Hematopoietic multipotent progenitor cell treated with erythropoietin and hydrocortisone succinate and interleukin-3 and kit ligand, for 4 days (in vitro differentiated cells): Measurements from ENCODE around the gene CBFA2T2.
"Not testable (repeated sequence)": the region's sequence is repeated elsewhere in the genome, so short reads cannot be mapped to it uniquely, and the experiment has no call there.

ENCODE experiments used
- DNase-seq: peaks from one replicate; pipeline ENCODE4 v3.0.0-alpha.2; 2015

CBFA2T2 gene

DNA sequence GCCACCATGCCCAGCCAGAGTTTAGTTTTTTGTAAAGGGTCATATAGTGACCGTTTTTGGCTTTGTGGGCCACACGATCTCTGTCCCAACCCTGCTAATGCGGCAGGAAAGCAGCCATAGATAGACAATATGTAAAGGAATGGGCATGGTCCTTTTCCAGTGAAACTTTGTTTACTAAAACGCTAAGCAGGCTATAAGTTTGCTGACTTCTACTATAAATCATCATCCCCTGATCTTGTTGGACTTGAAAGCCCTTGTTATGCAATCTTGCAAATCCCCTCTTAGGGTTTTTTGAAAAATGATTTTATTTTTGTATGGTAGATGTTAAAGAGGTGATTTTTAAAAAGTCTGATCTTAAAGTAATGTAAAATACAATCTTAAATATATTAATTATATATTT is 63.6 kb downstream of the CBFA2T2 start:
- no peak for DNase-seq

DNA sequence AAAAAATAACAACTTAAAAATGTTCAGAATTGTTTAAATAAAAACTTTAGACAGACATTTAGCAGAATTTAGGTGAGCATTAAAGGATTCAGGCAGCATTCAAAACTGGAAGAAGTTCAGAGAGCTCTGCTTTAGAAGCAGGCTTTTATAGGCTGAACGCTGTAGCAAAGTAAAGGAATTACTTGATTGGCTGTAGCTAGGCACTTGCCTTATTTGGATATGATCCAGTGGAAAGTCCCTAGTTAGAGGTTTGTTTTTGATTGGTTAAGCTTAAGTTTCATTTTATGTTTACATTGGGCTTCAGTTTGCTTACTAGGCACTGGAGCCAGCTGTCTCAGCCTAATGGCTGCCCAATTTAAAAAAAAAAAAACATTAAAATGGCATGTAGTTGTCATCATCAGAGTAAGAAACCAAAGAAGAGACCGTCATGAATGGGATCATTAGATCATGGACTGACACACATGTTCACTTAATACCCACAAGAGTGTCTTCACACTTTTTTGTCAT is 65.1 kb downstream of the CBFA2T2 start:
- DNase-seq: peak; percentile 85

DNA sequence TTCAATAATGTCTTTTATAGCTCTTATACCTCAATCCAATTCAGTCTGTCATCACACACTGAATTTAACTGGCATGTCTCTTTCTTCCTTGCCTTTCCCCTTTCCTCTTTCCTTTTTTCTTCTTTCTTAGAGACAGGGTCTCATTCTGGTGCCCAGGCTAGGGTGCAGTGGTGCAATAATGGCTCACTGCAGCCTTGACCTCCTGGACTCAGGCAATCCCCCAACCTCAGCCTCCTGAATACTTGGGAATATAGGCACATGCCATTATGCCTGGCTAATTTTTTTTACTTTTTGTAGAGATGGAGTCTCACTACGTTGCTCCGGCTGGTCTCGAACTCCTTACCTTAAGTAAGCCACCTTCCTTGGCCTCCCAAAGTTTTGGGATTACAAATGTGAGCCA is 65.9 kb downstream of the CBFA2T2 start:
- no peak for DNase-seq

DNA sequence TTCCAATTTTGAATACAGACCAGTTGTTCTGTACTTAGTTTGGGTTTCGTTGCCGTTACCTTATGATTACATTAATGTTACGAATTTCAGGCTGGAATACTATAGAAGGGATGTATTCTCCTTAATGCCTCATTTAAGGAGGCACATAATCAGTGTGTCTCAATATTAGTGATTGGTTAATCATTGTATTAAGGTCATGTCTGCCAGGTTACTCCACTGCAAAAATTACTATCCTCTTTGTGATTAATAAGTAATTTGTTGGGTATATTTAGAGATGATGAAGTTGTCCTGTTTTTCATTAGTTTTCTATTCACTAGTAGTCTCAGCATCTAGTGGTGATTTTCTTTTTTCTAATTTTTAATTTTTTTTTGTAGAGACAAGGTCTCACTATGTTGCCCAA is 66.3 kb downstream of the CBFA2T2 start:
- DNase-seq: no peak

DNA sequence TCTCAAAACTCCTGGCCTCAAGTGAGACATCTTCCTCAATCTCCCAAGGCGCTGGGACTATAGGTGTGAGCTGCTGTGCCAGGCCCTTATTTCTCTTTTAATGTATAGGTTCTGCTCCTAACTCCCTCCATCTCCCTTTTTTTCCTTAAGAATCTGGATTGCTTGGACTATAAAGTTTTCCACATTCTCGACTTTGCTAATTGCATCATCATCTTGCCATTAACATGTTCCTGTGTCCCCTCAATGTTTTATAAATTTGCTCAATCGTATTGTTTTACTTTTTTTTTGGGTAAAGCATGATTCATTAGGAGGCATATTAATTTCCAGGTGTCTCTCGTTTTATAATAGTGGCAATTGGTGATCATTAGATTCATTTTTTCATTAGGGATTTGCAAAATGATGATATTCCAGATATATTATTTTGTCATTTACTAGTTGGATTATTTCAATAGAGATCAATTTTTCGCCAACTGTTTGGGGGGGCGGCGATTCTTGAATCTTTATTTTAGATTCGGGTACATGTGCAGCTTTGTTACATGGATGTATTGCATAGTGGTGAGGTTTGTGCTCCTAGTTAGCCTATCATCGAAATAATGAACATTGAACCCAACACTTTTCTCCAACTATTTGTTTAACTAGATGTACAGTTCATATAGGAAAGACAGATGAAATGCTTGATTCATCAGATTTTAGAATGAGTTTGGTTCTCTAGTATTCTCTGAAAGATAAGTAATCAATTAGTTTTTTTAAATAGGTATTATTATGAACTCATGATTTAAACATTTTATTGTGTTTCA is 68.7 kb downstream of the CBFA2T2 start:
- DNase-seq: no peak

DNA sequence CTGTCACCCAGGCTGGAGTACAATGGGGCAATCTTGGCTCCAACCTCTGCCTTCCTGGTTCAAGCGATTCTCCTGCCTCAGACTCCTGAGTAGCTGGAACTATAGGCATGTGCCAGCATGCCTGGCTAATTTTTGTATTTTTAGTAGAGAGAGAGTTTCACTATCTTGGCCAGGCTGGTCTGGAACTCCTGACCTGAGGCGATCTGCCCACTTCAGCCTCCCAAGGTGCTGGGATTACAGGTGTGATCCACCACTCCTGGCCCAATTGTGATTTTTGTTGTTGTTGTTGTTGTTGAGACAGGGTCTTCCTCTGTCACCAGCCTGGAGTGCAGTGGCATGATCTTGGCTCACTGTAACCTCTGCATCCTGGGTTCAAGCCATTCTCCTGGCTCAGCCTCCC is 69.3 kb downstream of the CBFA2T2 start:
- DNase-seq: no peak

DNA sequence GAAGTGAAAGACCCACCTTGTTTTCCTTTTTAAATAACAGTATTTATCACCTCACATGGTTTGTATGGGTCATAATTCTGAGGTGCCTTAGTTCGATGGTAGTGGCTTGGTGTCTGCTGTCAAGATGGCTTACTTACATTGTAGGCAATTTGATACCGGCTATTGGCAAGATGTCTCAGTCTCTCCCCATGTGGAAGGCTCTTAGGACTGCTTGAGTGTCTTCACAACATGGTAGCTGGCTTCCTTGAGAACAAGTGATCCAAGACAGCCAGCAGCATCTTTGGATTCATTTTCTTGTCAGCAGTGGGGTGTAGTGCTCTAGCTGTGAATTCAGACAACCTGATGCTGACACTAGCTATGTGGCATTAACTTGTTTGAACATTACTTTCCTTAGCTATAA is 70.1 kb downstream of the CBFA2T2 start:
- DNase-seq: no peak

DNA sequence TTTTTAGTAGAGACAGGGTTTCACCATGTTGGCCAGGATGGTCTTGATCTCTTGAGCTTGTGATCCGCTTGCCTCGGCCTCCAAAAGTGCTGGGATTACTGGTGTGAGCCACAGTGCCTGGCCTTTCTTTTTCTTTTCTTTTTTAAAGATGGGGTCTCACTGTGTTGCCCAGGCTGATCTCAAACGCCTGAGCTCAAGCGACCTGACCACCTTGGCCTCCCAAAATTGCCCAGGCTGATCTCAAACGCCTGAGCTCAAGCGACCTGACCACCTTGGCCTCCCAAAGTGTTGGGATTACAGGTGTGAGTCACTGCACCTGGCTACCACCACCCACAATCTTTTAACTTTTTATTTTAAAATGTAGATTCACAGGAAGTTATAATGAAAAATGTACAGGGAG is 71.2 kb downstream of the CBFA2T2 start:
- not testable (repeated sequence) for DNase-seq

DNA sequence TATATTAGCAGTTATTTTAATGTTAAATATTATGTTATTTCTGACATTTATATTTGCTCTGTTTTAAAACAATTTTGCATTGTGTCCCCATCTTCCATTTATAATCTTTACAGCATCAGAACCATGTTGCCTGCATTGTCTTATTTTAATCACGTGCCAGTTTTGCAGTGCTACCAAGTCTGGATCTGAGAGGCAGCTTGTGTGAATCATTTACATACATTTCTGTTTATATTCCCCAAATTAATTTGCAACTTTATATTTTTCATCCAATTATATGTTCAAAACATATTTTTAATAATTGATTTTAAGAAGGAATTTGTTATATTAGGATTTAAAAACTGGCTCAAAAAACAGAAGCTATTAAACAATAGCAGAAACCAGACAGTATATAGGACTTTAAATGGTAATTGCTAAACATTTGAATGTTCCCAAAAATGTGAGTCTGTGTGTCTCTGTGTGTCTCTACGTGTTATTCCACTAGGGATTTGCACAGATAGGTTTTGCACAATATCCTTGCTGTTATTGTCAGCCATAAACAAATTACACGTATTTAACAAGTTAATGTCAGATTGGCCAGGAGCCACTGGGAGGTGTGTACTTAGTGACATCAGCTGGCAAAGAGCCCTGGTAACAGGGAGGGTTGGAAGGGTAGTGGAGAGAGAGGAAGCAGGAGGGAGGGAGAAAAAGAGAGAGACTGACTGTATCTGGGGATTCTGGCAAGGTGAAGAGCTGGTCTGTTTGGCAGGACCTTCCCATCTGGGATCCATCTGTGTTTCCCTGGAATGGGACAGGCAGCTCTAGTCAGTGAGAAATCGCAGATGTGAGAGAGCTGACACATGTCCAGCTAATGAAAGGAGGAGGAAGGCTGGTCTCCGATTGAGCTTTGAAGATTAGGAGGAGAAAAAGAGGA is 72.1 kb downstream of the CBFA2T2 start:
- peak; percentile 71 for DNase-seq

DNA sequence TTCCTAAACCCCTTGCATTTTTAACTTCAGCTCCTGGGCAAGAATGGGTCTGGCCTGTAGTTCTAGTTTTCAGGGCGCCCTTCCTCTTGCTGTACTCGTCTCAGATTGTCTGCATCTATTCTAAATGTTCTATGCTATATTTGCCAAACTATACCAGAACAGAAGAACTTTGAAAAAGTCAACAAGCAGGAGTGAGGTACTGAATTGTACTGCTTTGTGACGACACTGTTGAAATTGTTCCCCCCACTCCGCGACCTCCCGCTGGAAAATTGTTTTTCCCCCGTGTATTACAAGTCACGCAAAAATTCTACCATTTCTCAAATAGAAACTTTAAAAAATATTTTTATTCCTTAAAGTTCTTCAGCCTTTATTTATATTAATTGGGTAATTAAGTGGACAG is 73.9 kb downstream of the CBFA2T2 start:
- no peak for DNase-seq

DNA sequence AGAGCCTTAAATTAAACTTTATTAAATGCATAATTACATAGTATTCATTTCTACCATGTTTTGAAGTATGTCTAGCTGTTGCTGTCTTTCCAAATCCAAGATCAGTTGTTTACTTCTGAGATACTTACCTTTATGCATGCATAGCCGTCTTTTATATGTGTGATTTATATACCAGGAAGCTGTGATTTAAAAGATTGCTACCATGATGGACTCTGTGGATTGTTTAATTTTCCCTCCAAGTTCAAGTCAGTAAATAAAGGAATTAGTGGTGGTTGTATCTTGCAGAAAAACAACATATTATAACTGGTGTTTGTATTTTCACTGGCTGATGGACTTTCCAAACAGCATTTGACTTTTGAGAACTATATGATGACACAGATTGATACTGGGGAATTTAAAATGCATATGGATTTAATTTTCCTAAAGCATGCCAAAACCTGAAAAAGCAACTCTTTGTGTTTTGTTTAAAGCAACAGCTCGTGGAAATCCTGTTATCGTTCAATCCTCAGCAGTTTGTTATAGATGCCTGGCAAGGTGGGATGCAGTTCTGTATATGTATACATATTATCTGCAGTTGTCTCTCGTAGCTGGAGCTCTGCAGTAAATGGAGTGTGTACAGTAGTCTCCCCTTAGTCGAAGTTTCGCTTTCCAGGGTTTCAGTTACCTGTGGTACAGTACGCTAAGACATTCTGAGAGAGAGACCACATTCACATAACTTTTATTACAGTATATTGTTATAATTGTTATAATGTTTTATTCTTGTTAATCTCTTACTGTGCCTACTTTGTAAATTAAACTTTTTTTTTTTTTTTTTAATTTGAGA is 77.1 kb downstream of the CBFA2T2 start:
- DNase-seq: no peak

DNA sequence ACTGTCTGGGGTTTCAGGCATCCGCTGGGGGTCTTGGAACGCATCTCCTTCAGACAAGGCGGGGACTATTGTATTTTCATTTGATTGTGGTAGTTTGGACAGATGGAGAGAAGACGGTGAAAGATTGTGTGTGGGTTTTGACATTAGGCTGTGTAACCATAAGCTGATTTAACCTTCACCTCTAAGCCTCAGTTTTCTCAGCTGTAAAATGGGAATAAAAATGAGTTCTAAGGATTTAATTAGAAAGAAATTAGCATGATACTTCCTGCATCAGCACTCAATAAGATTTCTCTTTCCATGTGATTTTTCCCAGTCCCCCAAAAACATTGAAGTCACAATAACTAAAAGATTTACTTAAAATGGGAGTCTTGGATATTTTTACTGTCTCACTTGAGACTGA is 78.1 kb downstream of the CBFA2T2 start:
- no peak for DNase-seq

DNA sequence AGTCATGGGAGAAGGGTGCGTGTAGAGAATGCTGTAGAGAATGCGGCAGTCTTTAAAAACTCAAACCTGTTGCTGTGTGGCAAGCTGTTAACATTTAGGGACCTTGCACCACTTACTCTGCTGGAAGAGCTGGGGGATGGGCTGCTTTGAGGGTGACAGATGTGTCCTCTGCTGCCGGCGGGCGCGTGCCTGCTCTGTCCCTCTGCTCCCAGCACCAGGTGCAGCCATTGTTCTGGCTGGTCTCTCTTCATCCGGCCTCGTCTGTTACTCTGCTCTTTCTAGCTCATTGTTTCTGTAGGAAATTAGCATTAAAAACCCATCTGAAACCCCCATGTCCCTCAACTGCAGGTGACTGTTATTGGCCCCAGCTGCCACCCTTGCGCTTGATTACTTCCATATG is 78.5 kb downstream of the CBFA2T2 start:
- no peak for DNase-seq

DNA sequence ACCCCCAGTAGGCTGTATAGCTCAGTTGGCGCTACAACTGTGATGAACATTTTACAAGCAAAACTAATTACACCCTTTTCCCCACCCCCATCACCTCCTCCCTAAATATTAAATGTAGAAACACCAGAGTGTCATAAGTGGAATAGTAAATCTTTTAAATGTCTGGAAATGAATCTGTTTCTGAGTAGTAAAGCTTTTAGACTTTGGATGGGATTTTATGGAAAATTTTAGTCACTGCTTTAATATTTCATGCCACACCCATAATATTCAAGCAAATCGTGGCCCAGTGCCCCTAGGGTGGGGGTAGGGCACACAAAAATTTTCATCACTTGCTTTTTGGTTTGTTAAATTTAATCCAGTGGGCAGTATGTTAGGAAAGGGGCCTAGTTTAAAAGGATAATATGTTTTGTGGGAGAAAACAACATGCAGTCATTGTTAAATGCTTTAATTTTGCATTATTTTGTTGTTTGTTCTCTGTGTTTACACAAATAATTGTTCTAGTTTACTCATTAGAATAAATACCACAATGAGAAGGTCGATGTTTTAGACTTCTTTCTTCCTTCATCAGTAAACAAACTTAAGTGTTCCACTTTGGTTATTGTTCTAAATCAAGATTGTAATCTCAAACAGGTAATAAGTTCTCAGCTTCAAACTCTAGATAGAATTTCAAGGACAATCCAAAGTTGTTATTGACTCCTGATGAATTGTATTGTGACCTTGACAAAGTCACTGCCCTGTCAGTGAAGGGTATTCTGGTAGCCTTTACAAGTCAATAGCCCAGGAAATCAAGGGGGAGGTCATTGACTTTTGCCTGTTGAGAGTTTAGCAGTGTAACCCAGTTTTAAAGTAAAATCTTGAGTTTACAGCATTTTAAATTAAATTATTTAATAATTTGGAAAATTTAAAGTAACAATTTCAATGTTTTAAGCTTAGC is 79.2 kb downstream of the CBFA2T2 start:
- DNase-seq: no peak

DNA sequence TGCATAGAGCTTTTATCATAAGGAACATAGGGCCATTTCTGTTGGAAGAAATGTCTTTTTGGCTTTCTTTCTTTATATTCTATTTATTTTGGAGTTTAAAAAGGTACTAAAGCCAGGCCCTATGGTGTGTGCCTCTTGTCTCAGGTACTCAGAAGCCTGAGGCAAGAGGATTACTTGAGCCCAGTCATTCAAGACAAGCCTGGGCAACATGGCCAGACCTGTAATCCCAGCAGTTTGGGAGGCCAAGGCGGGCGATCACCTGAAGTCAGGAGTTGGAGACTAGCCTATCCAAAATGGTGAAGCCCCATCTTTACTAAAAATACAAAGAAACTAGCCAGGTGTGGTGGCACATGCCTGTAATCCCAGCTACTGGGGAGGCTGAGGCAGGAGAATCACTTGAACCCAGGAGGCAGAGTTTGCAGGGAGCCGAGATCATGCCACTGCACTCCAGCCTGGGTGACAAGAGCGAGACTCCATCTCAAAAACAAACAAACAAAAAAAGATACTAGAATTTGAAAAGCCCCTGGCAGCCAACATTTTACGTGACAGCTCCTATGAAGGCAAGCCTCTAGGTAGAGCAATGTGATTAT is 80.0 kb downstream of the CBFA2T2 start:
- no peak for DNase-seq

DNA sequence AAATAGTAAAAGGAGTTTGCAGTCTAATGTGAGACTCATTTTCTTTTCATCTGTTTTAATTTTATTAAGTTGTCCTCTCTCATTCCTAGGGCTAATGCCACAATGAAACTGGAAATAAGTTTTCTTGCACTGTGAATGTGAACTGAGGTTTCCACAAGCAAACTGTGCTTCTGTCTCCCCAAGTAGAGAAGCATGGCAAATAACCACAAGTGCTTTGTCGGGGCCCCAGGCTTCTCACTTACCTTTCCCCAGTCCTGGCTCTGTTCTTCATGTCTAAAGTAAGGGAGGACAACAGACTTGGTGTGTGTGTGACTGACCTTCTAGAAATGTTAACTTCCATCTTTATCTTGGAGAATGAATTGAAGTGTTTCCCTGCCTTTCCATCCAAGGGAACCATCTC is 80.8 kb downstream of the CBFA2T2 start:
- DNase-seq: no peak

DNA sequence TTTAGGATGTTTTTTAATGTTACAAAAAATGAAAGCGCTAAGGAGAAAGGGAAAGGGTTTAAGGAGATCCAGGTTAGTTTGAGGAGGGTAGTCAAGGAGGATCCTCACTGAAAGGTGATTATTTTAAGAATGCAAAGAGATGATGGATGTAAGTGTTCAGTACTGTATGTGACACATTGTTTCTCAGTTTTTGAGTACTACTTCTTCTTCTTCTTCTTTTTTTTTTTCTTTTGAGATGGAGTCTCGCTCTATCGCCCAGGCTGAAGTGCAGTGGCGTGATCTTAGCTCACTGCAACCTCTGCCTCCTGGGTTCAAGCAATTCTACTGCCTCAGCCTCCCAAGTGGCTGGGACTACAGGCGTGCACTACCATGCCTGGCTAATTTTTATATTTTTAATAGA is 83.4 kb downstream of the CBFA2T2 start:
- not testable (repeated sequence) for DNase-seq

DNA sequence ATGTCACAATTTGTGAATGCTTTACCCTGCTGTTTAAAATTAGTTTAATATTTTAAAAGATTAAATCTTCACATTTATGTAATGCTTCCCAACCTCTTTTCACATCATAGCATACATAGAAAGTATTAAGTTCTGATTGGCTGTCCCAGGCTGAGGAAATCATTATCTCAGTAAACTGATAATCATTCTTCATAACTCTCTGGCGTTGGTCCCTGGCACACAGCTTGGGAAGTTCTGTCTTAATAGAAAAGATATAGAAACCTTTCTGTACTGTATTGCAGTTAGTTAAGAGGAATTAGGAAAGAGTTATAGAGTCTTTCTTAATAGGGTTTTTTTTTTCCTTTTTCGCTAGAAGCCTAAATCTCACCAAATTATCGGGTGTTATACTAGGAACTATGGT is 85.4 kb downstream of the CBFA2T2 start:
- no peak for DNase-seq

DNA sequence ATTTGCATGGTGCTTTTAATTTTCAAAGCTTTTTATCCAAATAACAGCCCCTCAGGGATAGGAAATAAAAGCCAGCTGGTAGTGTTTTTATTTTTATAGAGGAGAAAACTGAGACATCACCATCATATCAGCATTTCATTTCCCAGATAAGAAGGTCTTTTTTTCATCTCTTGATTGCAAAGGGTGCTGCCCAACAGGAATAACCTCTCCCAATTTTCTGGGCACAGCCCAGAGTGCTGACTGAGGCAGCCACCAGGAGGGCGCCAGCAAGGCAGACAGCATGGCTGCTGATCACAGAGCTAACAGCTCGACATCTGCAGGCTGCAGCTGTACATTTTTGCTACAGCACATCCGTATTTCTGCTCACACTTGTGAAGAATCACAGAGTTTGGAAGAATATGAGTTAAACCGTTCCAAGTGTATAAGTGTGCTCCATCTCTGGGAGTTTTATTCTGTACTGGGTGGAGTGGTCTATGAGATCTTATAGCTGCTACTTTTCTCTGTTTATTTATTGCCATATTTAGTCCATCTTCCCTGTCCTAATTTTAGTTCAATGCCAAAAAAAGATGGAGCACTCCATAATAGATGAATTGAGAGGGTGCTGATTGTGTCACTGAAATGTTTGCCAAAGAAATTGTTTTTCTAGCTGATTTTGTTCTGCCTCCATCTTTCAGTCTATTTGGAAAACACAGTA is 86.7 kb downstream of the CBFA2T2 start:
- DNase-seq: no peak

DNA sequence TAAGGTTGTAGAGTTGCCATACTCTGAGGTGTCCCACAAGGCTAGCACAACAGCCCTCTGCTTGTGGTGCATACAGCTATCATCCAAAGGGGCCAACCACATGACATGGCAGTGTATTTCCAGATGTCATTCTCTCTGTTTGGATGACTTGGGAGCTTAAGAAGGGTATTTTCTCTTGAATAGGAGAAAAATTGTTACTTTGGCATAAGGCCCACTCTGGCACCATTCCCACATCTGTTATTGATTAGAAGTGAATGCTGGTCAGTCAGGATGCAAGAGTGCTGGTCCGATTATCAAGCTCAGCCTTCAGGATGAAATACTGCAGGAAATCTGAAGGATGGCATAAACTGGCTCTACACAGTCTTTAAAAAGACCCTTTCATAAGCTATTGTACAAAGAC is 88.6 kb downstream of the CBFA2T2 start:
- no peak for DNase-seq

DNA sequence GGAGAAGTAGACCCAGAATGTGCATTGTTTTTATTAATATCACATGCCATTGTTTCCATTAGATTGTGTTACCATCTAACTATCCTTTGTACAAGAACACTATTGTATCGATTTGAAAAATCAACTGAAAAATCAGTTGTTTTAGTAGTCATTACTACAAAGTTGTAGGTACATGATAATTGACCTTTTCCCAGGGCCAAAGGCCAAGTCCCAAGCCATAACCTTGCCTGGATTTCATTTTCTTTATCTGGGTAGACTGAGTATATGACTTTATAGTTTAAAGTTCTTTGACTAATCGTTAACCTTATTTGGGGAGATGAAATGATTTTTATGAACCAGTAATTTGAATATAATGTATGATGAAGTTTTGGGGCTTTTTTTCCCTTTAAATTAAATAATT is 93.2 kb downstream of the CBFA2T2 start:
- DNase-seq: no peak
